GM12878 (cell line): Measurements from ENCODE around the gene ERCC3. TPM values are rescaled to one million over a fixed set of nuclear protein-coding genes. Genes with fewer than 3 reads are reported as not detected.

Source experiments
- ATAC-seq: fragments of 200-7000 bp; cut with Tn5 transposase; 3 replicates; pipeline ENCODE4 v1.9.1; 2020; ENCODE audit warnings: mild to moderate bottlenecking, moderate library complexity
- BruUV-seq: library from RNA; stranded (reverse); fragments of 400-500 nt; replicated peaks from 2 replicates; lab custom pipeline; 2021; lab: Mats Ljungman, UMichigan
- CTCF ChIA-PET: fragments of 300-600 bp; sonication (Branson Sonifier 250); formaldehyde crosslinking; extraction: SDS; loops from one replicate; lab custom pipeline; 2021; ENCODE audit warnings: inconsistent platforms; lab: Yijun Ruan, JAX
- POLR2A ChIA-PET: fragments of 350-600 bp; formaldehyde crosslinking; extraction: SDS; loops from one replicate; lab custom pipeline; 2021; ENCODE audit warnings: inconsistent platforms; lab: Charles Lee
- RAD21 ChIA-PET: fragments of 300-600 bp; sonication (Branson Sonifier 250); formaldehyde crosslinking; loops from one replicate; lab custom pipeline; 2023; ENCODE audit warnings: antibody characterized with exemption; ENCODE audit not compliant: unreplicated experiment; lab: Charles Lee
- SMC1A ChIA-PET: fragments of 300-600 bp; sonication (Branson Sonifier 250); formaldehyde crosslinking; loops from one replicate; lab custom pipeline; 2023; ENCODE audit not compliant: unreplicated experiment, uncharacterized antibody; lab: Charles Lee
- DNase-seq: peaks from one replicate; pipeline ENCODE4 v3.0.0-alpha.2; 2011; ENCODE audit warnings: low read depth, low spot score
- FAIRE-seq: peaks from 3 replicates; lab custom pipeline; 2011; peaks lifted over from hg19 to GRCh38; lab: Jason Lieb, UNC
- H2AFZ ChIP-seq: 2 replicates; pipeline ENCODE4 v1.6.0; 2011; ENCODE audit warnings: low read depth, low read length, control low read depth; ENCODE audit not compliant: control insufficient read depth
- H3K27ac ChIP-seq: 2 replicates; pipeline ENCODE4 v1.5.1; 2011; ENCODE audit warnings: control low read depth; ENCODE audit not compliant: control insufficient read depth, insufficient read depth
- H3K27me3 ChIP-seq, 2 experiments: replicated peaks in 1 of 2; 2 replicates each; pipeline versions ENCODE4 v1.6.0 to v1.6.1; 2011; ENCODE audit warnings: low read length in 1 of 2; ENCODE audit not compliant: control insufficient read depth in 2 of 2, insufficient read depth in 2 of 2
- H3K36me3 ChIP-seq, 2 experiments: 2 replicates each; pipeline ENCODE4 v1.5.1; 2011; ENCODE audit warnings: low read length in 1 of 2; ENCODE audit not compliant: control insufficient read depth in 2 of 2, insufficient read depth in 2 of 2
- H3K4me1 ChIP-seq: 2 replicates; pipeline ENCODE4 v1.6.1; 2011; ENCODE audit warnings: mild to moderate bottlenecking, low read length, moderate library complexity, mixed read lengths; ENCODE audit not compliant: control insufficient read depth, insufficient read depth
- H3K4me2 ChIP-seq: 2 replicates; pipeline ENCODE4 v1.6.0; 2011; ENCODE audit warnings: control low read depth; ENCODE audit not compliant: control insufficient read depth, insufficient read depth
- H3K4me3 ChIP-seq: fragments of 200-600 bp; sonication (generic); 2 replicates; pipeline ENCODE4 v1.5.1; 2016
- H3K79me2 ChIP-seq: 2 replicates; pipeline ENCODE4 v1.6.0; 2011; ENCODE audit warnings: low read length; ENCODE audit not compliant: control insufficient read depth, insufficient read depth
- H3K9ac ChIP-seq: 2 replicates; pipeline ENCODE4 v1.8.0; 2011; ENCODE audit warnings: low read length, control low read depth, mixed read lengths; ENCODE audit not compliant: control insufficient read depth, insufficient read depth
- H3K9me3 ChIP-seq: replicated peaks from 3 replicates; pipeline ENCODE4 v1.5.1; 2011; ENCODE audit warnings: mild to moderate bottlenecking, low read length; ENCODE audit not compliant: control insufficient read depth, insufficient read depth
- H4K20me1 ChIP-seq: 2 replicates; pipeline ENCODE4 v1.6.0; 2011; ENCODE audit not compliant: control insufficient read depth, insufficient read depth
- ASH2L ChIP-seq: fragments of 300-600, 200-600 bp; sonication (generic); IDR thresholded peaks from 2 replicates; pipeline ENCODE4 v1.6.1; 2017; ENCODE audit warnings: low read depth, mild to moderate bottlenecking, borderline replicate concordance
- BHLHE40 ChIP-seq, 2 experiments: fragments of 450-650 bp in 1 of 2; IDR thresholded peaks; 2 replicates each; pipeline ENCODE4 v1.6.1; 2011 to 2017; ENCODE audit warnings: low read depth in 2 of 2, borderline replicate concordance in 1 of 2, improper control_type of control experiment in 1 of 2, low read length in 1 of 2, mild to moderate bottlenecking in 1 of 2
- EED ChIP-seq: sonication (generic); IDR thresholded peaks from 2 replicates; pipeline ENCODE4 v1.6.1; 2016; ENCODE audit warnings: antibody characterized with exemption, low read depth
- ETV6 ChIP-seq, 2 experiments: fragments of 450-650 bp in 1 of 2; IDR thresholded peaks in 1 of 2; conservative IDR thresholded peaks in 1 of 2; 2 replicates each; pipeline ENCODE4 v1.6.1; 2014; ENCODE audit warnings: antibody characterized with exemption in 1 of 2, borderline replicate concordance in 1 of 2, low read depth in 1 of 2, mild to moderate bottlenecking in 1 of 2, moderate library complexity in 1 of 2
- EZH2 ChIP-seq: IDR thresholded peaks from 2 replicates; pipeline ENCODE4 v1.6.1; 2012; ENCODE audit warnings: low read depth, mild to moderate bottlenecking, control low read depth, inconsistent platforms, low read length, borderline replicate concordance; ENCODE audit not compliant: control insufficient read depth
- GATAD2B ChIP-seq: fragments of 450-650 bp; conservative IDR thresholded peaks from 2 replicates; pipeline ENCODE4 v1.6.1; 2017; ENCODE audit warnings: low read depth, mild to moderate bottlenecking, moderate library complexity
- JUNB ChIP-seq: IDR thresholded peaks from 2 replicates; pipeline ENCODE4 v1.6.1; 2016; ENCODE audit warnings: antibody characterized with exemption, mild to moderate bottlenecking
- MYB ChIP-seq: fragments of 150-350 bp; IDR thresholded peaks from 2 replicates; pipeline ENCODE4 v1.6.1; 2014; ENCODE audit warnings: mild to moderate bottlenecking, low read depth, low read length, borderline replicate concordance
- NRF1 ChIP-seq: conservative IDR thresholded peaks from 2 replicates; pipeline ENCODE4 v1.6.1; 2011; ENCODE audit warnings: mild to moderate bottlenecking, low read depth, low read length, improper control_type of control experiment
- PAX8 ChIP-seq: fragments of 450-650 bp; IDR thresholded peaks from 2 replicates; pipeline ENCODE4 v1.6.1; 2017; ENCODE audit warnings: mild to moderate bottlenecking, moderate library complexity
- POLR2AphosphoS5 ChIP-seq: IDR thresholded peaks from 2 replicates; pipeline ENCODE4 v1.6.1; 2011; ENCODE audit warnings: mild to moderate bottlenecking, low read length, inconsistent platforms
- SIX5 ChIP-seq: IDR thresholded peaks from 2 replicates; pipeline ENCODE4 v1.6.1; 2011; ENCODE audit warnings: mild to moderate bottlenecking, low read depth, low read length, moderate library complexity; ENCODE audit not compliant: severe bottlenecking
- SMAD1 ChIP-seq: fragments of 450-650 bp; IDR thresholded peaks from 2 replicates; pipeline ENCODE4 v1.6.1; 2018; ENCODE audit warnings: mild to moderate bottlenecking, low read depth; ENCODE audit not compliant: partially characterized antibody
- SRF ChIP-seq, 2 experiments: IDR thresholded peaks; 2 replicates each; pipeline ENCODE4 v1.6.1; 2011; ENCODE audit warnings: low read depth in 2 of 2, low read length in 2 of 2, mild to moderate bottlenecking in 1 of 2, moderate library complexity in 1 of 2
- STAT1 ChIP-seq: fragments of 450-650 bp; conservative IDR thresholded peaks from 2 replicates; pipeline ENCODE4 v1.6.1; 2014; ENCODE audit warnings: antibody characterized with exemption, mild to moderate bottlenecking
- YY1 ChIP-seq: IDR thresholded peaks from 2 replicates; pipeline ENCODE4 v1.6.1; 2011; ENCODE audit warnings: low read depth, mild to moderate bottlenecking, low read length
- ZNF207 ChIP-seq: fragments of 450-650 bp; IDR thresholded peaks from 2 replicates; pipeline ENCODE4 v1.6.1; 2014; ENCODE audit warnings: antibody characterized with exemption, mild to moderate bottlenecking, borderline replicate concordance
- ZNF217 ChIP-seq: fragments of 450-650 bp; IDR thresholded peaks from 2 replicates; pipeline ENCODE4 v1.6.1; 2017; ENCODE audit warnings: antibody characterized with exemption, mild to moderate bottlenecking
- WGBS: methylation state at CpG from one replicate; pipeline ENCODE4 v1.1.6; 2016; ENCODE audit warnings: low lambda C conversion rate; ENCODE audit not compliant: insufficient replicate concordance, insufficient coverage; ENCODE audit errors: missing lambda C conversion rate; 5-methylcytosine and 5-hydroxymethylcytosine counted together
- in situ Hi-C: fragments of 300-500 bp; cut with MboI; formaldehyde crosslinking; loops from 9 replicates; pipeline ENCODE4 v1.14.3; 2018; ENCODE audit warnings: mixed read lengths
- intact Hi-C: fragments of 100-400 bp; cut with micrococcal nuclease; formaldehyde crosslinking; loops from one replicate; pipeline ENCODE4 v1.14.2; 2022; ENCODE audit not compliant: unreplicated experiment
- polyA plus RNA-seq, 11 experiments: library from polyadenylated mRNA; depleted of rRNA in 4 of 11; unstranded in 6 of 11; stranded (reverse) in 5 of 11; fragments of >200 nt; fragmentation: Nextera tagmentation in 4 of 11; fragmentation: Illumina TruSeq in 1 of 11; extraction: Ambion mirVana in 4 of 11; extraction: Trizol in 1 of 11; gene quantifications; 1 replicate in 1 of 11; 2 replicates in 10 of 11; pipeline versions ENCODE4 v1.2.1 to v1.2.3, GENCODE V29; 2011 to 2016; ENCODE audit warnings: inconsistent platforms in 2 of 11, missing spikeins in 2 of 11, low read depth in 1 of 11
- total RNA-seq, 4 experiments: library from RNA; depleted of rRNA in 3 of 4; stranded (reverse); fragments of >200 nt in 3 of 4; fragmentation: Illumina TruSeq in 1 of 4; extraction: Trizol in 1 of 4; gene quantifications; 2 replicates each; pipeline versions ENCODE4 v1.2.1 to v1.2.3, GENCODE V29; 2013 to 2021
- TF ChIP-seq, protein P1 (sequence below): fragments of 450-650 bp; IDR thresholded peaks from 2 replicates; pipeline ENCODE4 v1.6.1; 2017; ENCODE audit warnings: low read depth, mild to moderate bottlenecking, moderate library complexity

Gene ERCC3
- total and polyA plus RNA-seq, 10 of the 15 experiments (the other 5 are each of a cell fraction or from before 2014, with no cell fraction given), result 17.1 to 64.8 (median 42.8) TPM

- no peak for TF ChIP-seq YY1
- TF ChIP-seq PAX8, result no peak
- TF ChIP-seq ASH2L, result no peak
- TF ChIP-seq SMAD1, result no peak
- no peak for TF ChIP-seq EED
- TF ChIP-seq ETV6 (conservative IDR thresholded peaks at IDR 0.05 in 1 of 2, IDR thresholded peaks at IDR 0.05 in 1 of 2; ENCODE audit: borderline replicate concordance in 1 of 2, low read depth in 1 of 2), result no peak
- no peak for TF ChIP-seq POLR2AphosphoS5
- TF ChIP-seq, protein P1, sequence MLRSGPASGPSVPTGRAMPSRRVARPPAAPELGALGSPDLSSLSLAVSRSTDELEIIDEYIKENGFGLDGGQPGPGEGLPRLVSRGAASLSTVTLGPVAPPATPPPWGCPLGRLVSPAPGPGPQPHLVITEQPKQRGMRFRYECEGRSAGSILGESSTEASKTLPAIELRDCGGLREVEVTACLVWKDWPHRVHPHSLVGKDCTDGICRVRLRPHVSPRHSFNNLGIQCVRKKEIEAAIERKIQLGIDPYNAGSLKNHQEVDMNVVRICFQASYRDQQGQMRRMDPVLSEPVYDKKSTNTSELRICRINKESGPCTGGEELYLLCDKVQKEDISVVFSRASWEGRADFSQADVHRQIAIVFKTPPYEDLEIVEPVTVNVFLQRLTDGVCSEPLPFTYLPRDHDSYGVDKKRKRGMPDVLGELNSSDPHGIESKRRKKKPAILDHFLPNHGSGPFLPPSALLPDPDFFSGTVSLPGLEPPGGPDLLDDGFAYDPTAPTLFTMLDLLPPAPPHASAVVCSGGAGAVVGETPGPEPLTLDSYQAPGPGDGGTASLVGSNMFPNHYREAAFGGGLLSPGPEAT, result no peak
- TF ChIP-seq NRF1, result no peak
- no peak for TF ChIP-seq MYB
- TF ChIP-seq EZH2, result no peak
Measured at GRCh38 chr2:127255146-127255545, 38.8 kb downstream of the ERCC3 start (continued).

GRCh38 chr2:127254386-127254981, 39.5 kb downstream of the ERCC3 start:
- CTCF ChIA-PET, result no interaction called here
- no peak overlapping the region for H3K9ac ChIP-seq
- H2AFZ ChIP-seq, result no peak overlapping the region
- RAD21 ChIA-PET, result no interaction called here
- H3K27me3 ChIP-seq, result no peaks in the 10 kb centered on the region
- TF ChIP-seq STAT1, result no peak
- TF ChIP-seq GATAD2B, result no peak
- no peak for TF ChIP-seq ZNF207
- TF ChIP-seq SIX5, result no peak
- TF ChIP-seq ZNF217, result no peak
- no peak for TF ChIP-seq SRF (IDR thresholded peaks at IDR 0.05; ENCODE audit: low read depth in 2 of 2, low read length in 2 of 2)
- no peak for TF ChIP-seq BHLHE40 (IDR thresholded peaks at IDR 0.05; ENCODE audit: borderline replicate concordance in 1 of 2, low read depth in 2 of 2, low read length in 1 of 2)
- TF ChIP-seq JUNB, result no peak
- TF ChIP-seq, all 136 proteins: peak for 0
- in situ Hi-C loops, result no loop called here
- H3K9me3 ChIP-seq, result no peaks in the 10 kb centered on the region
- ATAC-seq (no peak), DNase-seq (no peak), FAIRE-seq (no peak)
- WGBS, result 84% methylated on average over 7 of the region's 7 CpGs
- SMC1A ChIA-PET, result no interaction called here
- H3K27ac ChIP-seq, result no peak overlapping the region
- H4K20me1 ChIP-seq, result no peaks in the 10 kb centered on the region
- H3K36me3 ChIP-seq, result peaks cover 12 to 20% of the 10 kb centered on the region in 2 experiments; a peak in 3 of 4 replicates
- H3K4me2 ChIP-seq, result no peak overlapping the region
- H3K4me1 ChIP-seq, result no peaks in the 10 kb centered on the region
- H3K4me3 ChIP-seq, result no peak overlapping the region
- POLR2A ChIA-PET, result no interaction called here
- intact Hi-C loops, result no loop called here
- no TSS peak for BruUV-seq
- H3K79me2 ChIP-seq, result no peaks in the 10 kb centered on the region
